ENCODE measurements around the gene AK4.
"Not testable (repeated sequence)": the region's sequence is repeated elsewhere in the genome, so short reads cannot be mapped to it uniquely, and the experiment has no call there.

The AK4 gene

DNA sequence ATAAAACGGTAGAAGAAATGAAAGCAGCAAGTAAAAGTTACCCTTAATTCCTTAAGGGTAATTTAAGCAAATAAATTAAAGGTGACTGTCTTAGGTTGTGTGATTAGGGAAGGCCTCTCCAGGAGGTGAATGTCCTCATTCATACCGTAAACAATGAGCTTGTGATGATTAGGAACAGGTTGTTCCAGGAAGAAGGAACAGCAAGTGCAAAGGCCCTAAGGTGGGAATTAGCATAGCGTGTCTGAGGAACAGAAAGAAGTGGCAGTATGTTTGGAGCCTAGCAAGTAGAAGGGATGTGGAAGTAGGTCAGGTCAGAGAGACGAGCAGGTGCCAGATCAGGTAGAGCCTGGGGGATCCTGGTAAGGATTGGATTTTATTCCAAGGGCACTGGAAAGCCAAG, 5.6 kb downstream of the AK4 start:
- Histone ChIP-seq H3K9me3 (replicated peaks in 1 of 2; ENCODE audit: control insufficient read depth in 2 of 2, insufficient read depth in 1 of 2, low read depth in 1 of 2, low read length in 2 of 2) (no peaks in the 10 kb centered on the region), H3K4me1 (ENCODE audit: control insufficient read depth in 2 of 2, insufficient read depth in 1 of 2, low read depth in 1 of 2, low read length in 2 of 2) (peaks cover 0 to 3% of the 10 kb centered on the region in 2 donors), H3K27me3 (ENCODE audit: control insufficient read depth in 3 of 3, insufficient read depth in 3 of 3, low read depth in 1 of 3, low read length in 3 of 3) (peaks cover 0 to 28% (median 22%) of the 10 kb centered on the region in 3 experiments), H3K79me1 (ENCODE audit: low read depth, low read length) (no peaks in the 10 kb centered on the region), H4K91ac (ENCODE audit: low read depth, low read length, poor library complexity) (no peak overlapping the region), H2BK120ac (ENCODE audit: low read depth, low read length) (no peak overlapping the region), H3K27ac (replicated peaks; ENCODE audit: low read length) (no peak overlapping the region), H2AK5ac (ENCODE audit: low read depth, low read length) (no peak overlapping the region), H3K23ac (ENCODE audit: low read depth, low read length, poor library complexity) (no peak overlapping the region), H3K36me3 (replicated peaks in 1 of 2; ENCODE audit: control insufficient read depth in 2 of 2, insufficient read depth in 2 of 2, low read length in 2 of 2) (no peaks in the 10 kb centered on the region), H2BK5ac (ENCODE audit: low read length) (no peak overlapping the region), H3K9ac (ENCODE audit: low read depth, low read length, poor library complexity) (no peak overlapping the region), H2BK12ac (ENCODE audit: low read length) (no peak overlapping the region), H3K14ac (ENCODE audit: low read length) (no peak overlapping the region), H4K8ac (ENCODE audit: low read depth, low read length) (no peak overlapping the region), H3K4me3 (ENCODE audit: low read length in 2 of 2) (no peak overlapping the region), H3K4me2 (ENCODE audit: insufficient read depth, low read length, poor library complexity, severe bottlenecking) (no peak overlapping the region), H3K18ac (ENCODE audit: low read length) (no peak overlapping the region), H2AFZ (ENCODE audit: low read length) (no peak overlapping the region), H2BK15ac (ENCODE audit: low read length) (no peak overlapping the region), H3K4ac (ENCODE audit: low read length) (no peak overlapping the region)
- WGBS, 2 donors (ENCODE audit: extremely low coverage in 2 of 2, insufficient read length in 2 of 2, insufficient replicate concordance in 1 of 2): no CpG with 5 or more reads among the region's 4 CpGs
- no peak for DNase-seq (ENCODE audit: low spot score)

DNA sequence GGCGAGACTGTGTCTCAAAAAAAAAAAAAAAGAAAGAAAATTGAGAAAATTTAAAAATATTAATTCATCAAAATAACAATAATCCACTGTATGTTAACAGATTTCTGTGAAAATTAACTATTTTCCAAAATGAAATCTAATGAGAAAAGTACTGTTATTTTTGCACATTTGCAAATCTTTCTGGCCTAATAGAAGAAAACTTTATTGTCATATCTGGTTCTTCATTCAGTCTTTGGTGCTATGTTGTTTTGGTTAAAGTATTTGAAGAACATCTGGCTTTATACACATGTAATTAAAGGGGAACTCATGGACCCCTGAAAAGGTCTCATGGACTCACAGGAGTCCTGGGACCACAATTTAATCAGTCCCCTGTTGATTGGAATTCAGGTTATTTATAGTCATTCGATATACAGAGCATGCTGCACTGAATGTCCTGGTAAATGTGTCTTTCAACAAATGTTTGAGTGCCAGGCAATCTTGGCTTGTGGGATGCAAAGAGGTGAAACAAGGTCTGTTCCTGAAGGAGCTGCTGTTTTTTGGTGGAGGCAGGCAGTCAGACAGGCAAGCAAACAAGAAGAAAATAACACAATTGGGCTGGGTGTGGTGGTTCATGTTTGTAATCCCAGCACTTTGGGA, 9.0 kb downstream of the AK4 start:
- no peak for DNase-seq (ENCODE audit: low spot score)
- no CpG with 5 or more reads among the region's 2 CpGs for WGBS, 2 donors (ENCODE audit: extremely low coverage in 2 of 2, insufficient read length in 2 of 2, insufficient replicate concordance in 1 of 2)
- H2BK120ac ChIP-seq (ENCODE audit: low read depth, low read length): no peak overlapping the region

DNA sequence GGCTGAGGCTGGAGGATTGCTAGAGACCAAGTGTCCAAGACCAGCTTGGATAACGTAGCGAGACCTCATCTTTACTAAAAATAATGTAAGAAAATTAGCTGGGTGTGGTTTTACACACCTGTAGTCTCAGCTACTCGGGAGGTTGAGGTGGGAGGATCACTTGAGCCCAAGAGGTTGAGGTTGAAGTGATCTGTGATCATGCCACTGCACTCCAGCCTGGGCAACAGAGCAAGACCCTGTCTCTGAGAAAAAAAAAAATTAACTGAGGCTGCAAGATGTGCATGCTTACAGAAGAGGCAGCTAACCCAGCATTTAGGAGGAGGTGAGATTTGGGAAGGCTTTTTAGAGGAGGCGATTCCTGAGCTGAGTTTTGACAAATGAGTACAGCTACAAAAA, 9.5 kb downstream of the AK4 start:
- no peak for DNase-seq (ENCODE audit: low spot score)
- Histone ChIP-seq H3K9ac (ENCODE audit: low read depth, low read length, poor library complexity) (no peak overlapping the region), H3K23ac (ENCODE audit: low read depth, low read length, poor library complexity) (no peak overlapping the region), H4K8ac (ENCODE audit: low read depth, low read length) (no peak overlapping the region), H3K36me3 (replicated peaks in 1 of 2; ENCODE audit: control insufficient read depth in 2 of 2, insufficient read depth in 2 of 2, low read length in 2 of 2) (no peaks in the 10 kb centered on the region), H3K79me1 (ENCODE audit: low read depth, low read length) (no peaks in the 10 kb centered on the region), H3K4ac (ENCODE audit: low read length) (no peak overlapping the region), H3K18ac (ENCODE audit: low read length) (no peak overlapping the region), H2AK5ac (ENCODE audit: low read depth, low read length) (no peak overlapping the region), H3K27ac (replicated peaks; ENCODE audit: low read length) (no peak overlapping the region), H2AFZ (ENCODE audit: low read length) (no peak overlapping the region), H2BK120ac (ENCODE audit: low read depth, low read length) (no peak overlapping the region), H4K91ac (ENCODE audit: low read depth, low read length, poor library complexity) (no peak overlapping the region), H3K4me1 (ENCODE audit: control insufficient read depth in 2 of 2, insufficient read depth in 1 of 2, low read depth in 1 of 2, low read length in 2 of 2) (no peaks in the 10 kb centered on the region), H2BK15ac (ENCODE audit: low read length) (no peak overlapping the region), H3K14ac (ENCODE audit: low read length) (no peak overlapping the region), H3K27me3 (ENCODE audit: control insufficient read depth in 3 of 3, insufficient read depth in 3 of 3, low read depth in 1 of 3, low read length in 3 of 3) (peaks cover 0 to 6% (median 0%) of the 10 kb centered on the region in 3 experiments), H3K4me3 (ENCODE audit: low read length in 2 of 2) (no peak overlapping the region), H2BK12ac (ENCODE audit: low read length) (no peak overlapping the region), H3K9me3 (replicated peaks in 1 of 2; ENCODE audit: control insufficient read depth in 2 of 2, insufficient read depth in 1 of 2, low read depth in 1 of 2, low read length in 2 of 2) (no peaks in the 10 kb centered on the region), H2BK5ac (ENCODE audit: low read length) (no peak overlapping the region), H3K4me2 (ENCODE audit: insufficient read depth, low read length, poor library complexity, severe bottlenecking) (no peak overlapping the region)
- no CpG with 5 or more reads among the region's 4 CpGs for WGBS, 2 donors (ENCODE audit: extremely low coverage in 2 of 2, insufficient read length in 2 of 2, insufficient replicate concordance in 1 of 2)

More for the DNA sequence above, 9.0 kb downstream of the AK4 start:
- Histone ChIP-seq H3K79me1 (ENCODE audit: low read depth, low read length) (no peaks in the 10 kb centered on the region), H2AFZ (ENCODE audit: low read length) (no peak overlapping the region), H3K36me3 (replicated peaks in 1 of 2; ENCODE audit: control insufficient read depth in 2 of 2, insufficient read depth in 2 of 2, low read length in 2 of 2) (no peaks in the 10 kb centered on the region), H3K18ac (ENCODE audit: low read length) (no peak overlapping the region), H2BK5ac (ENCODE audit: low read length) (no peak overlapping the region), H4K8ac (ENCODE audit: low read depth, low read length) (no peak overlapping the region), H2BK12ac (ENCODE audit: low read length) (no peak overlapping the region), H3K9ac (ENCODE audit: low read depth, low read length, poor library complexity) (no peak overlapping the region), H2AK5ac (ENCODE audit: low read depth, low read length) (no peak overlapping the region), H3K9me3 (replicated peaks in 1 of 2; ENCODE audit: control insufficient read depth in 2 of 2, insufficient read depth in 1 of 2, low read depth in 1 of 2, low read length in 2 of 2) (no peaks in the 10 kb centered on the region), H4K91ac (ENCODE audit: low read depth, low read length, poor library complexity) (no peak overlapping the region), H3K27ac (replicated peaks; ENCODE audit: low read length) (no peak overlapping the region), H3K4me2 (ENCODE audit: insufficient read depth, low read length, poor library complexity, severe bottlenecking) (no peak overlapping the region), H3K4ac (ENCODE audit: low read length) (no peak overlapping the region), H3K27me3 (ENCODE audit: control insufficient read depth in 3 of 3, insufficient read depth in 3 of 3, low read depth in 1 of 3, low read length in 3 of 3) (peaks cover 0 to 6% (median 0%) of the 10 kb centered on the region in 3 experiments), H3K23ac (ENCODE audit: low read depth, low read length, poor library complexity) (no peak overlapping the region), H2BK15ac (ENCODE audit: low read length) (no peak overlapping the region), H3K14ac (ENCODE audit: low read length) (no peak overlapping the region), H3K4me1 (ENCODE audit: control insufficient read depth in 2 of 2, insufficient read depth in 1 of 2, low read depth in 1 of 2, low read length in 2 of 2) (no peaks in the 10 kb centered on the region), H3K4me3 (ENCODE audit: low read length in 2 of 2) (no peak overlapping the region)

DNA sequence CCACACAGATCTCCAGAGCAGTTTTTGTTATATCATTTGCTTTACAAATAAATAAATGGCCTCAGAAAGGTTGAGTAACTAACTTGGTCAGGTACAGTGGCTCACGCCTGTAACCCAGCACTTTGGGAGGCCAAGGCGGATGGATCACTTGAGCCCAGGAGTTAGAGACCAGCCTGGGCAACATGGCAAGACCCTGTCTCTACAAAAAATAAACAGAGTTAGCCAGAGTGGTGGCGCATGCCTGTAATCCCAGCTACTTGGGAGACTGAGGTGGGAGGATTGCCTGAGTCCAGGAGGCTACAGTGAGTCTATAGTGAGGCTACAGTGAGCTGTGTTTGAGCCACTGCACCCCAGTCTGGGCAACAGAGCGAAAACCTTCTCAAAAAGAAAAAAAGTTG, 11.3 kb downstream of the AK4 start:
- H3K79me1 ChIP-seq (ENCODE audit: low read depth, low read length); H3K18ac ChIP-seq (ENCODE audit: low read length); H3K23ac ChIP-seq (ENCODE audit: low read depth, low read length, poor library complexity); H4K91ac ChIP-seq (ENCODE audit: low read depth, low read length, poor library complexity); H3K27me3 ChIP-seq (ENCODE audit: control insufficient read depth in 3 of 3, insufficient read depth in 3 of 3, low read depth in 1 of 3, low read length in 3 of 3); H3K9ac ChIP-seq (ENCODE audit: low read depth, low read length, poor library complexity); H4K8ac ChIP-seq (ENCODE audit: low read depth, low read length); H3K36me3 ChIP-seq (replicated peaks in 1 of 2; ENCODE audit: control insufficient read depth in 2 of 2, insufficient read depth in 2 of 2, low read length in 2 of 2); H3K14ac ChIP-seq (ENCODE audit: low read length); H2AK5ac ChIP-seq (ENCODE audit: low read depth, low read length); DNase-seq (ENCODE audit: low spot score); H2BK120ac ChIP-seq (ENCODE audit: low read depth, low read length); H3K4me2 ChIP-seq (ENCODE audit: insufficient read depth, low read length, poor library complexity, severe bottlenecking); H3K4ac ChIP-seq (ENCODE audit: low read length); H2BK5ac ChIP-seq (ENCODE audit: low read length); H2BK12ac ChIP-seq (ENCODE audit: low read length); H3K4me3 ChIP-seq (ENCODE audit: low read length in 2 of 2); H2AFZ ChIP-seq (ENCODE audit: low read length); H3K4me1 ChIP-seq (ENCODE audit: control insufficient read depth in 2 of 2, insufficient read depth in 1 of 2, low read depth in 1 of 2, low read length in 2 of 2); H2BK15ac ChIP-seq (ENCODE audit: low read length); H3K27ac ChIP-seq (replicated peaks; ENCODE audit: low read length); H3K9me3 ChIP-seq (replicated peaks in 1 of 2; ENCODE audit: control insufficient read depth in 2 of 2, insufficient read depth in 1 of 2, low read depth in 1 of 2, low read length in 2 of 2): not testable (repeated sequence)
- no CpG with 5 or more reads among the region's 4 CpGs for WGBS, 2 donors (ENCODE audit: extremely low coverage in 2 of 2, insufficient read length in 2 of 2, insufficient replicate concordance in 1 of 2)
